ENCODE results near the gene TMEM119.
A peak's percentile ranks its signal among the peaks of the same experiment; 100 is the strongest.
"Not testable (repeated sequence)": the region's sequence is repeated elsewhere in the genome, so short reads cannot be mapped to it uniquely, and the experiment has no call there.

Gene TMEM119

DNA sequence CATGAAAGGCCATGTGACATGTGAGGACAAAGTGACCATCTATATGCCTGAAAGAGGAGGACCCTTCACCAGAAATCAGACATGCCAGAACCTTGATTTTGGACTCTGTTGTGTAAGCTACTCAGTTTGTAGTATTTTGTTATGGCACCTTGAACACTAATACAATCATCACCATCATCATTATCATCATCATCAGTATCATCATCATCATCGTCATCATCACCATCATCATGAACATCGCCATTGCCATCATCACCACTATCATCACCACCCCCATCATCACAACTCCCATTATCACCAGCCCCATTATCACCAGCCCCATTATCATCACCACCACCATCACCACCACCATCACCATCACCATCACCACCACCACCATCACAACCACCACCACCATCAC, 19.6 kb downstream of the TMEM119 start:
- DNase-seq (no peak), ATAC-seq (no peak)
- no peaks in the 10 kb centered on the region for H3K36me3 Mint-ChIP-seq (ENCODE audit: low read depth)
- peaks cover 3% of the 10 kb centered on the region for H3K27me3 Mint-ChIP-seq
- peaks cover 9% of the 10 kb centered on the region for H3K9me3 Mint-ChIP-seq
- no peak overlapping the region for H3K27ac Mint-ChIP-seq
- H3K4me3 Mint-ChIP-seq, result no peak overlapping the region
- peaks cover 38% of the 10 kb centered on the region for H3K4me1 Mint-ChIP-seq

DNA sequence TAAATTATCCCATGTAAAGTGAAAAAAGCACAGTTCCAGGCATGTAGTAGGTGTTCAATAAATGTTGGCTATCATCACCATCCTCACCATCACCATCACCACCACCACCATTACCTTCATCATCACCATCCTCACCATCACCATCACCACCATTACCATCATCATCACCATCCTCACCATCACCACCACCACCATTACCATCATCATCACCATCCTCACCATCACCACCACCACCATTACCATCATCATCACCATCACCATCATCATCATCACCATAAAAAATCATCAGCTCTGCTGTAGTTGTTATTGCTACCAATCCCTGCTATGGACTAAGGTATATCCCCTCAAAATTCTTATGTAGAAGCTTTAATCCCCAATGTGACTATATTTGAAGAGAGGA, 20.4 kb downstream of the TMEM119 start:
- Mint-ChIP-seq H3K36me3 (ENCODE audit: low read depth) (no peaks in the 10 kb centered on the region), H3K27me3 (peaks cover 3% of the 10 kb centered on the region)

DNA sequence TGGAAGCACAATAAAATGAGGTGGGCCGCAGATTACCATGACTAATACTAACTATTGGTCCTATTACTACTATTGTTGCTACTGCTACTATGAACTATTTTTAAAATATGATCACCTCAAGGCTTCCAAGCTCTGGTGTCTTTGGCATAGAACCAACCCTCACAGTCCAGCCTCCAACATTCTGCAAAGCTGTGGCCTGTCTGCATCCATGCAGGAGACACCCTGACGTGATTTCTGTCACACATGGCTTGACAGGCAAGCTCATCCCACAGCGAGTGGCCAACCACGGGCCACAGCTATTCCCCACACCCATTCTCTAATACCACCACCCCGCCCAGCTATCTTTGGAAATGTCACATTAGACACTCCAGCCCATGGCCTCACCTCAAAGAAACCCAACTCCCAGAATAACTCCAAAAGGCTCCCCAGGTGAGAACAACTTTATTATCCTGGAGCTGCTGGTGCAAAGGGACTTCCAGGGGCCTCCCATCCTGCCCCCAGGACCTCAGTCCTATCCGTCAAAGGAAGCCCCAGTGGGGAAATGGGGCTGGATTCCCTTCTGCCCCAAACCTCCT, 21.1 kb downstream of the TMEM119 start:
- Mint-ChIP-seq H3K27me3 (peaks cover 3% of the 10 kb centered on the region), H3K9me3 (peaks cover 9% of the 10 kb centered on the region), H3K27ac (no peak overlapping the region), H3K36me3 (ENCODE audit: low read depth) (no peaks in the 10 kb centered on the region), H3K4me3 (no peak overlapping the region), H3K4me1 (peaks cover 53% of the 10 kb centered on the region)
- ATAC-seq, result no peak
- no peak for DNase-seq

More for the DNA sequence above, 20.4 kb downstream of the TMEM119 start:
- Mint-ChIP-seq H3K4me1 (peaks cover 47% of the 10 kb centered on the region), H3K27ac (peak overlapping the region; percentile 33), H3K4me3 (no peak overlapping the region), H3K9me3 (peaks cover 9% of the 10 kb centered on the region)
- ATAC-seq (no peak), DNase-seq (no peak)

DNA sequence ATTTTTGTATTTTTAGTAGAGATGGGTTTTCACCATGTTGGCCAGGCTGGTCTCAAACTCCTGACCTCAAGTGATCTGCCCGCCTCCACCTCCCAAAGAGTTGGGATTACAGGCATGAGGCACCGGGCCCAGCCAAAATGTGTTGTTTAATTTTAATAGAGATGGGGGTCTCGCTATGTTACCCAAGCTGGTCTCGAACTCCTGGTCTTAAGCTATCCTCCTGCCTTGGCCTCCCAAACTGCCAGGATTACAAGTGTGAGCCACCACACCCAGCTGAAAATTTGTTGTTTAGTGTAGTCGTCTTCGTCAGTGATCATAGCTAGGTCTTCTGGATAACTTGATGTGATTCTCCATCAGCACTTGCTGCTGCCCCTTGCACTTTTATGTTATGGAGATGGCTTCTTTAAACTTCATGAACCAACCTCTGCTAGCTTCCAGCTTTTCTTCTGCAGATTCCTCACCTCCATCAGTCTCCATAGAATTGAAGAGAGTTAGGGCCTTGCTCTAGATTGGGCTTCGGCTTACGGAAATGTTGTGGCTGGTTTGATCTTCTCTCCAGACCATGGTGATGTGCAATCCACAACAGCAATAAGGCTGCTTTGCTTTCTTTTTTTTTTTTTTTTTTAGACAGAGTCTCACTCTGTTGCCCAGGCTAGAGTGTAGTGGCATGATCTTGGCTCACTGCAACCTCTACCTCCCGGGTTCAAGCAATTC, 22.5 kb downstream of the TMEM119 start:
- no peak overlapping the region for H3K4me3 Mint-ChIP-seq
- H3K9me3 Mint-ChIP-seq, result peaks cover 9% of the 10 kb centered on the region
- DNase-seq, result no peak
- ATAC-seq, result no peak
- peaks cover 3% of the 10 kb centered on the region for H3K27me3 Mint-ChIP-seq
- H3K27ac Mint-ChIP-seq, result no peak overlapping the region
- peaks cover 7% of the 10 kb centered on the region for H3K36me3 Mint-ChIP-seq (ENCODE audit: low read depth)
- H3K4me1 Mint-ChIP-seq, result peaks cover 64% of the 10 kb centered on the region

DNA sequence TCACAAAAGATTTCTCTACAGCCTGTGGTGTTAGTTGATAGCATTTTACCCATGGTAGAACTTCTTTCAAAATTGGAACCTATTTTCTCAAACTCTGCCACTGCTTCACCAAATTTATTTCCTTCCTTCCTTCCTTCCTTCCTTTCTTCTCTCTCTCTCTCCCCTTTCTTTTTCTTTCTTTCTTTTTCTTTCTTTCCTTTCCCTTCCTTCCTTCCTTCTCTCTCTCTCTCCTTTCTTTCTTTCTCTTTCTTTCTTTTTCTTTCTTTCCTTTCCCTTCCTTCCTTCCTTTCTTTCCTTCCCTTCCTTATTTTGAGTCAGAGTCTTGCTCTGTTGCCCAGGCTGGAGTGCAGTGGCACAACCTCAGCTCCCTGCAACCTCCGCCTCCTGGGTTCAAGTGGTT, 23.6 kb downstream of the TMEM119 start:
- Mint-ChIP-seq H3K36me3 (ENCODE audit: low read depth) (peaks cover 11% of the 10 kb centered on the region), H3K4me1 (peaks cover 72% of the 10 kb centered on the region)
- not testable (repeated sequence) for DNase-seq, H3K27ac Mint-ChIP-seq, H3K9me3 Mint-ChIP-seq, H3K27me3 Mint-ChIP-seq, H3K4me3 Mint-ChIP-seq, ATAC-seq

DNA sequence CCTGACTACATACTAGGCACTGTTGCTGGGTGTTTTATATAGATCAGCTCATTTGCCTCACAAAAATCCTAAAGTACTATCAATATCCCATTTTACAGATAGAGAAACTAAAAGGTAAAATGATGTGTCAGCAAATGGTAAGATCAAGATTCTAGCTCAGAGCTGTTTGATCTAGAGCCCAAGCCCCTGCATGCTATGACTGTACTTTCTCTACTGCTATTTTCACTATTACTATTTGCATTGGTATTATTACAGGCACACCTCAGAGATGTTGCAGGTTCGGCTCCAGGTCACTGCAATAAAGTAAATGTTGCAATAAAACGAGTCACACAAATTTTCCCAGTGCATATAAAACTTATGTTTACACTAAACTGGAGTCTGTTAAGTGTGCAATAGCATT, 24.6 kb downstream of the TMEM119 start:
- H3K4me1 Mint-ChIP-seq, result peaks cover 74% of the 10 kb centered on the region
- H3K4me3 Mint-ChIP-seq, result no peak overlapping the region
- peaks cover 3% of the 10 kb centered on the region for H3K27me3 Mint-ChIP-seq
- no peak for DNase-seq
- no peaks in the 10 kb centered on the region for H3K9me3 Mint-ChIP-seq
- peak; percentile 62 for ATAC-seq
- peak overlapping the region; percentile 22 for H3K27ac Mint-ChIP-seq
- H3K36me3 Mint-ChIP-seq (ENCODE audit: low read depth), result peaks cover 20% of the 10 kb centered on the region

DNA sequence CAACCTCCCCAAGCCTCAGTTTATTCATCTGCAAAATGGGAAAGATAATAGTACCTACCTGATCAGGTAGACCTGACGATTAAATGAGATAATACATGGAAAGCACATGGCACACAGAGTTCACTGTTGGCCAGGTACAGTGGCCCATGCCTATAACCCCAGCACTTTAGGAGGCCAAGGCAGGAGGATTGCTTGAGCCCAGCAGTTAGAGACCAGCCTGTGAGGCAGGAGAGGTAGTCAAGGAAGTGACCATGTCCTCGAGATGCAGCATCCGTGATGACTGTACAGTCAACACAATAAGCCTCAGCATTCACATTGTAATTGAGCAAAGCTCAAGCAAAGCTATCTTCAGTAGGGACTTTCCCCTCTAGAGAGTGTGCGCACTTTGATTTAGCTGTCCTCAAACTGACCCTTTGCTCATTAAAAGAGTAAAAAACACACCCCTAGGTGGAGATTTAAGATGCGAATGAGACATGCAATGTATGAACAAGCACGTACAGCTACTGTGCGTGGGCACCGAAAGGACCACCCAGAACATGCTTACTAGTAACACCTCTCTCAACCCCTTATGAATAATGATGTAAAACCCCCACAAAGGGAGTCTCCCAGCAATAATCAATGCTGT, 25.6 kb downstream of the TMEM119 start:
- H3K4me1 Mint-ChIP-seq, result peaks cover 81% of the 10 kb centered on the region
- H3K27me3 Mint-ChIP-seq, result peaks cover 3% of the 10 kb centered on the region
- DNase-seq (no peak), ATAC-seq (no peak)
- H3K4me3 Mint-ChIP-seq, result no peak overlapping the region
- H3K36me3 Mint-ChIP-seq (ENCODE audit: low read depth), result peaks cover 29% of the 10 kb centered on the region
- H3K27ac Mint-ChIP-seq, result no peak overlapping the region
- H3K9me3 Mint-ChIP-seq, result no peaks in the 10 kb centered on the region

DNA sequence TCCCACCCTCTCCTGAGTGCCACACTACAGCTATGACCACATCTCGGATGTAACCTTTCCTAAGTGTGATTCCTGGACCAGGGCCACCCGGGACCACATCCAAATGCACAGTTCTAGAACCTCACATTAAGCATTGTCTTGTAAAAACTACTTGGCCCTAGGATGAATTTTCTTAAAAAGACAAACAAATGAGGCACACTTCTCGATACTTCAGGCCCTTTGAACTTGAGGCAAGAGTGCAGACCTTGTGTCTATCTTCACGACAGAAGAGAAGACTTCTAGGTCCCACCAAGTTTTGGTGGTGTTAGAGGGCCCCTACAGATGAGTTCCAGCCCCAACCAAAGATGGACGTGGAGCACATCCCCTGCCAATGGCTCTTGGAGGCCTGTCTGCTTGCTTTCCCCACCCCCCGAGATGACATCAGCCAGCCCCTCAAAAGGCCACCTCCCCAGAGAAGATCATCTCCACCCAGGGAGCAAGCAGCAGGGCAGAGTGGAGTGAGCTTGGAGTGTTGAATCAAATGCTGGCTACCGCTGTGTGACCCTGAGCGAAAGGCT, 26.2 kb downstream of the TMEM119 start:
- Mint-ChIP-seq H3K9me3 (no peaks in the 10 kb centered on the region), H3K27me3 (peaks cover 3% of the 10 kb centered on the region), H3K36me3 (ENCODE audit: low read depth) (peaks cover 33% of the 10 kb centered on the region), H3K4me1 (peaks cover 84% of the 10 kb centered on the region), H3K27ac (no peak overlapping the region), H3K4me3 (no peak overlapping the region)
- DNase-seq, result no peak
- ATAC-seq, result no peak

DNA sequence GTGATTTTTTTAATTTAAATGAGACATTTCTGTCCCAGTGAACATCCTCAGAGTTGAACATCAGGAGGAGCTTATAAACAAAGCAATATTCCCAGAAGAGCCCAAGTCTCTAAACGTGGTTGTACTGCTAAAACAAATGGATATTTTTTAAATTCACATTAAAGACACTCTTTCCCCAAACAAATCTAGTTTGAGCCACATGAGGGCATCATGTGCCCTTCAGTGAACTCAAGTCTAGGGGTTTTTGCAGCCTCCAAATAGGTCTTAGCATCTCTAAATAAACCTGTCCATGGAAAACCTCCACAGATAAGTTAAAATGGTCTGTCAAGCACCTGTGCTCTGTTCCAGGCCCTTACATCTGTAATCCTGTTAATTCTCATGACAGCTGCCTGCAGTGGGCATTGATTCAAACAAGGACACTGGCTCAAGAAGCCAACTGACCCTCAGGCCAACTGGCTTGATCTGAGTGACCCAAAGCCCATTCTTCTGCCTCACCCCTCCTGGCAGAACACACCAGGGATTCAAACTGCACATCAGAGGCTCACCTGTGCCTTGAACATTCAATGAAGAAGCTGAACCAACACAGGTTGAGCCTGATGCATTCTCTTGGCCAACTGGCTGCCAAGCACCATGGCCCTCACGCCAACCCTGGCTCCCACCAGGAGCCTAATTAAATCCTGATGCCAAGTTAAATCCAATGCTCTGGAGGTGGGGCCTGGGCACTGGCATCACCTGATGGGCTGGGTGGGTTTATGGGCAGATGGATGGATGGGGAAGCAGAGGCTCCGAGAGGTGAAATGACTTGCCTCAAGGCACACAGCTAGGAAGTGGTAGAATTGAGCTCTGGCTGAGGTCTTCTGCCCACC, 26.9 kb downstream of the TMEM119 start:
- Mint-ChIP-seq H3K4me3 (no peak overlapping the region), H3K27ac (peak overlapping the region; percentile 2), H3K27me3 (peaks cover 3% of the 10 kb centered on the region), H3K36me3 (ENCODE audit: low read depth) (peaks cover 40% of the 10 kb centered on the region), H3K9me3 (no peaks in the 10 kb centered on the region), H3K4me1 (peaks cover 88% of the 10 kb centered on the region)
- no peak for DNase-seq
- ATAC-seq, result no peak

DNA sequence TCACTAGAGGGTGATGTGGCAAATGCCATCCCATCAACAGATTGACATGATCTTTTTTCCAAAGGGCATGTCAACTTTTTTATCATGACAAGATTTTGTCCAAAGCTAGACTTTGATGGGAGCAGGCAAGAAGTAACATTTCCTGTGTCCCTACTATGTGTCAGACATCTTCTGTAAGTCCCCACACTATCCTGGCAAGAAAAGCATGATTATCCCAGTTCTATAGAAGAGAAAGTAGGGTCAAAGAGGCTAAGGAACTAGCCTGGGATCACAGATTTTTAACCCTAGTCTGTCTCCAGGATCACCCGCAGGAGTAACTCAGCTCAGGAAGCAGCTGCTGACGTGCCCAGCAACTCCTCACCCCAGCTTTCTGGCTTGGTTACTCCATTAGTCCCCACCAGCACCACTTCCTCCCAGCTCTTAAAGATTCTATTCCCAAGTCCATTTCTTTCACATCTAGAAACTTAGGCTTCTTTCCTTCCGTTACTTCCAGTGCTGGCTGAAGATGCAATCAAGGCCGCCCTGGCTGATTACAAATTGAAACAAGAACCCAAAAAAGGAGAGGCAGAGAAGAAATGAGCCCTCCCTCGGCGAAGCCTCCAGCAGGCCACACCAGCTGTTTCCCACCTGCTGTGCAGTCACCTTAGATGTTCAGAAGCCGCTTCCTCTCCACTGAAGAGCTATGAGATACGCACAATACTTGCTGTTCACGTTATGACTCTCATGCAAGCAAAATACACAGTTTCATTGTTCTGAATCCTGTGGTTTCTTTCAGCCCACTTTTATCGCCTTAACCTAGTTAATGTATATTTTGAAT, 29.3 kb downstream of the TMEM119 start:
- Mint-ChIP-seq H3K27ac (peak overlapping the region; percentile 91), H3K4me3 (peak overlapping the region; percentile 64), H3K4me1 (peaks cover 92% of the 10 kb centered on the region), H3K9me3 (no peaks in the 10 kb centered on the region), H3K36me3 (ENCODE audit: low read depth) (peaks cover 58% of the 10 kb centered on the region), H3K27me3 (no peaks in the 10 kb centered on the region)
- peak; percentile 49 for DNase-seq
- peak; percentile 91 for ATAC-seq

DNA sequence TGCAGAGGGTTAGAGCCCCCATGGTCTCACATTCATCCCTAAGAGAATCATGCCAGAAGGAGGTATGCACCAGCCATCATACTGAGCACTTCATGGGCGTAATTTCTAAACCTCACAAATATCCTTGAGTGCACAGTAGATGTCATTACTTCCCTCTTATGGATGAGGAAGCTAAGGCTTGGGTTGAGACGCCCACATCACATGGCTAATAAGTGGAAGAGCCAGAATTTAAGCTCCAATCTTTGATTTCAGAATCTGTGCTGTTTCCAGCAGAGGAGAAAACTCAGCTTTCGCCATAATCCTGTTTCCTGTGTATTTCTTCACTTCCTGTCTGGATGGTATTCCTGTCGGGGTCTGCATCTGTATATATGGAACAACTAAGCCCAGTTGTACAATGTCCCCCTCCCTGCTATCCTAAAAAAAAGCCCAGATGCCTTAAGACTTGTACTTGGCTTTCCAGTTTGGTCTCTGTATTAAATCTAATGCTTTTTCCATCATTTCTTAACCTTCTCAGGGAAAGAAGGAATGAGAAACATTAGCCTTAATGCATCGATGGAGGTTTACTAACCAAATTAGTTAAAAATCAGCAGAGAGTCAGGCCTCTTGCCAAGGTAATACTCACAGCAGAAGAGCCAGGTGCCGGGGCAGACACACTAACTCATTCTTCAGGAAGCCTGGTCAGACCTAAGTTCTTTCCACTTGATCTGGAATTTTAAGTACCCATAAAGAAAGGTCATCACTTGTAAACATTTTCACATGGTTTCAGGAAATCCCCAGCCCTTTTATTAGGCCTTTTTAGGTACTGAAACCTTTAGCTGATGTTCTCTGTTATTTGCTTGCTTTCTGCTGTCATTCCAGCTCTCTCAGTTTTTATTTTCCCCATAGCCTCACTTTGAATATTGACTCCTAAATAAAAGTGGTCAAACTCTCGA, 30.2 kb downstream of the TMEM119 start:
- peaks cover 89% of the 10 kb centered on the region for H3K4me1 Mint-ChIP-seq
- no peaks in the 10 kb centered on the region for H3K27me3 Mint-ChIP-seq
- DNase-seq, result no peak
- H3K9me3 Mint-ChIP-seq, result no peaks in the 10 kb centered on the region
- H3K27ac Mint-ChIP-seq, result peak overlapping the region; percentile 91
- no peak for ATAC-seq
- H3K36me3 Mint-ChIP-seq (ENCODE audit: low read depth), result peaks cover 58% of the 10 kb centered on the region
- H3K4me3 Mint-ChIP-seq, result no peak overlapping the region

DNA sequence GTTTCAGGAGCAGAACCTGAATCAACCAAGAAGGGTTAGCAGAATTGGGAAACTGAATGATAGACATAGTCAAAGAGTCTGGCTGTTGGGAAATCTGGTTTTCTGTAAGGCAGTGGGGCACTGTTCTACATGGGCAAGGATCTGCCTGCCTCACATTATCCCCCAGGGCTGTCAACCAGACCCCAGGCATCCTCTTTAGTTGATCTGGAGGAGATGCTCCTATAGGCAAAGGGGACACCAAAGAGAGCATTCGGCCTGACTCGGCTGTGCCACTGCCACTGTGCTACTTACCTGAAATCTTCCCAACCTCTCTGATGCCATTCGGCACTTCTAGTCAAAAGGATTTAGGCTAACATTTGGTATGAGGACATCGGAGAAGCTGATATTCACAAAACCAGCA, 31.4 kb downstream of the TMEM119 start:
- peaks cover 58% of the 10 kb centered on the region for H3K36me3 Mint-ChIP-seq (ENCODE audit: low read depth)
- no peak overlapping the region for H3K27ac Mint-ChIP-seq
- ATAC-seq, result no peak
- DNase-seq, result no peak
- no peaks in the 10 kb centered on the region for H3K27me3 Mint-ChIP-seq
- H3K4me1 Mint-ChIP-seq, result peaks cover 81% of the 10 kb centered on the region
- H3K9me3 Mint-ChIP-seq, result no peaks in the 10 kb centered on the region
- H3K4me3 Mint-ChIP-seq, result no peak overlapping the region

DNA sequence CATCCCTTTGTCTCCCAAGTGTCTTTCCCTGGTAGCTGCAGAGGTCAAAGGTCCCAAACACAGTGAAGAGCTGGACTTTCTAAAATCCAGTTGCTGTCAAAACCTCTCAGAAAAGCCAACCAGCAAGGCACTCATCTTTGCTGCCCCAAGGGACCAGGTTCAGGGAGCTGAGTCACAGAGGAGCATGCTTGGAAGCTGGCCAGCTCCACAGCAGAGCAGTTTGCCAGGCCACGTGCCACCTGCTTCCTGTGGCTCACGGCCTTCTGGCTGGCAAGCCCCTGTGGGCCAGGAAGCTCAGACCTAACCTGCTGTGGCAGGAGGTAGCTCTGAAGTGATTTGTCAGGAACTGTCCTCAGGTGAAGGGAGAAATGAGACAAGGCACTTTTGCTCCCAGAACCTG, 31.9 kb downstream of the TMEM119 start:
- peak overlapping the region; percentile 41 for H3K27ac Mint-ChIP-seq
- DNase-seq, result peak; percentile 57
- peaks cover 58% of the 10 kb centered on the region for H3K36me3 Mint-ChIP-seq (ENCODE audit: low read depth)
- ATAC-seq, result no peak
- no peak overlapping the region for H3K4me3 Mint-ChIP-seq
- no peaks in the 10 kb centered on the region for H3K27me3 Mint-ChIP-seq
- H3K4me1 Mint-ChIP-seq, result peaks cover 80% of the 10 kb centered on the region
- H3K9me3 Mint-ChIP-seq, result no peaks in the 10 kb centered on the region
